RWPE2 (cell line): Measurements from ENCODE around the gene IFIT1.

Experiments
- ATAC-seq: fragments of 200-7000 bp; cut with Tn5 transposase; 3 replicates; pipeline ENCODE4 v1.9.1; 2021; ENCODE audit warnings: low read depth
- DNase-seq: peaks from one replicate; pipeline ENCODE4 v3.0.0-alpha.2; 2020; ENCODE audit warnings: low spot score
- H3K27ac ChIP-seq: fragments of 450-650 bp; 2 replicates; pipeline ENCODE4 v1.5.1; 2017; ENCODE audit warnings: mild to moderate bottlenecking; ENCODE audit not compliant: poor library complexity, severe bottlenecking
- H3K27me3 ChIP-seq: fragments of 250-450 bp; sonication (Bioruptor Pico); 2 replicates; pipeline ENCODE4 v1.5.1; 2021; ENCODE audit warnings: mild to moderate bottlenecking, moderate library complexity; ENCODE audit not compliant: insufficient read depth, poor library complexity, severe bottlenecking
- H3K36me3 ChIP-seq: fragments of 250-450 bp; sonication (Bioruptor Pico); 2 replicates; pipeline ENCODE4 v1.5.1; 2020; ENCODE audit warnings: low read depth, mild to moderate bottlenecking, moderate library complexity
- H3K4me1 ChIP-seq: fragments of 250-450 bp; sonication (Bioruptor Pico); 2 replicates; pipeline ENCODE4 v1.5.1; 2021; ENCODE audit warnings: mild to moderate bottlenecking, moderate library complexity; ENCODE audit not compliant: insufficient read depth, poor library complexity, severe bottlenecking
- H3K4me3 ChIP-seq: fragments of 250-450 bp; sonication (Bioruptor Pico); 2 replicates; pipeline ENCODE4 v1.5.1; 2021; ENCODE audit warnings: mild to moderate bottlenecking, moderate library complexity; ENCODE audit not compliant: severe bottlenecking
- H3K9me3 ChIP-seq: fragments of 250-450 bp; sonication (Bioruptor Pico); 2 replicates; pipeline ENCODE4 v1.5.1; 2021; ENCODE audit warnings: mild to moderate bottlenecking, moderate library complexity; ENCODE audit not compliant: severe bottlenecking
- CTCF ChIP-seq: fragments of 450-650 bp; IDR thresholded peaks from one replicate; pipeline ENCODE4 v1.5.1; 2017; ENCODE audit warnings: mild to moderate bottlenecking, moderate library complexity; ENCODE audit not compliant: poor library complexity, severe bottlenecking

The IFIT1 gene

GRCh38 chr10:89373916-89374711, 18.3 kb upstream of the IFIT1 start:
- H3K27ac ChIP-seq: peak overlapping the region; percentile 29
- TF ChIP-seq CTCF: no peak
- H3K4me3 ChIP-seq: no peak overlapping the region

GRCh38 chr10:89374713-89375141, 17.7 kb upstream of the IFIT1 start:
- no peaks in the 10 kb centered on the region for H3K27me3 ChIP-seq
- peak; percentile 28; the same call in 2 of the 3 replicates for ATAC-seq
- no peaks in the 10 kb centered on the region for H3K36me3 ChIP-seq

More at GRCh38 chr10:89373916-89374711, 18.3 kb upstream of the IFIT1 start:
- H3K36me3 ChIP-seq: no peaks in the 10 kb centered on the region
- no peaks in the 10 kb centered on the region for H3K27me3 ChIP-seq
- H3K4me1 ChIP-seq: peaks cover 11% of the 10 kb centered on the region
- no peaks in the 10 kb centered on the region for H3K9me3 ChIP-seq
- ATAC-seq (peak; percentile 85), DNase-seq (no peak)

GRCh38 chr10:89377705-89378637, 14.5 kb upstream of the IFIT1 start, which contains the start of gene IFIT1B:
Gene IFIT1B, plus strand, starts transcription at chr10:89378056. Its CDS starts 80 bp downstream, at chr10:89378136.
- H3K4me3 ChIP-seq: no peak within 1 kb of the TSS
- no peaks in the 10 kb centered on the region for H3K9me3 ChIP-seq
- ATAC-seq (no peak), DNase-seq (no peak)
- H3K27me3 ChIP-seq: no peaks in the 10 kb centered on the region
- no peak within 1 kb of the TSS for H3K27ac ChIP-seq
- peaks cover 11% of the 10 kb centered on the region for H3K4me1 ChIP-seq
- no peaks in the 10 kb centered on the region for H3K36me3 ChIP-seq
- no peak for TF ChIP-seq CTCF

More at GRCh38 chr10:89374713-89375141, 17.7 kb upstream of the IFIT1 start:
- Histone ChIP-seq H3K4me3 (no peak overlapping the region), H3K9me3 (no peaks in the 10 kb centered on the region), H3K27ac (peak overlapping the region; percentile 29), H3K4me1 (peaks cover 11% of the 10 kb centered on the region)
- no peak for TF ChIP-seq CTCF
- no peak for DNase-seq

- no peak for TF ChIP-seq CTCF
- H3K9me3 ChIP-seq: no peaks in the 10 kb centered on the region
- DNase-seq (no peak), ATAC-seq (no peak)
- no peak overlapping the region for H3K27ac ChIP-seq
- H3K4me1 ChIP-seq: peaks cover 6% of the 10 kb centered on the region
- no peaks in the 10 kb centered on the region for H3K27me3 ChIP-seq
- H3K36me3 ChIP-seq: no peaks in the 10 kb centered on the region
- no peak overlapping the region for H3K4me3 ChIP-seq
Measured at GRCh38 chr10:89379103-89379502, 13.3 kb upstream of the IFIT1 start.
